Keratinocyte (primary cell): ENCODE results near the gene NRF1. TPM values are rescaled to one million over a fixed set of nuclear protein-coding genes. Genes with fewer than 3 reads are reported as not detected.

ENCODE experiments used
- DNase-seq: peaks from one replicate; pipeline ENCODE4 v3.0.0-alpha.2; 2011; ENCODE audit warnings: low read depth, missing footprints, low spot score
- FAIRE-seq: peaks from 2 replicates; lab custom pipeline; 2011; peaks lifted over from hg19 to GRCh38; lab: Jason Lieb, UNC
- H2AFZ ChIP-seq: 2 replicates; pipeline ENCODE4 v1.6.0; 2012; ENCODE audit warnings: low read length, control low read depth, inconsistent platforms; ENCODE audit not compliant: control insufficient read depth
- H3K27ac ChIP-seq: 2 replicates; pipeline ENCODE4 v1.5.1; 2011; ENCODE audit warnings: low read length; ENCODE audit not compliant: control insufficient read depth, insufficient read depth
- H3K27me3 ChIP-seq: 3 replicates; pipeline ENCODE4 v1.6.0; 2011; ENCODE audit warnings: low read length; ENCODE audit not compliant: control insufficient read depth, insufficient read depth; ENCODE audit errors: extremely low read depth
- H3K36me3 ChIP-seq, 2 experiments: 2 replicates in 1 of 2; 3 replicates in 1 of 2; pipeline ENCODE4 v1.5.1; 2011; ENCODE audit warnings: low read length in 2 of 2, mild to moderate bottlenecking in 1 of 2; ENCODE audit not compliant: control insufficient read depth in 2 of 2, insufficient read depth in 2 of 2; ENCODE audit errors: extremely low read depth in 1 of 2
- H3K4me1 ChIP-seq: 3 replicates; pipeline ENCODE4 v1.5.1; 2011; ENCODE audit warnings: low read length; ENCODE audit not compliant: control insufficient read depth, insufficient read depth; ENCODE audit errors: extremely low read depth
- H3K4me2 ChIP-seq: 3 replicates; pipeline ENCODE4 v1.6.0; 2011; ENCODE audit warnings: low read depth, low read length; ENCODE audit not compliant: control insufficient read depth, insufficient read depth; ENCODE audit errors: extremely low read depth
- H3K4me3 ChIP-seq, 3 experiments: fragments of 200-600 bp in 1 of 3; sonication (generic) in 1 of 3; 2 replicates in 2 of 3; 3 replicates in 1 of 3; pipeline ENCODE4 v1.5.1; 2011 to 2016; ENCODE audit warnings: low read length in 3 of 3, mild to moderate bottlenecking in 3 of 3, control low read depth in 2 of 3, inconsistent platforms in 1 of 3, low read depth in 1 of 3, mixed read lengths in 1 of 3, mixed run types in 1 of 3, moderate library complexity in 1 of 3; ENCODE audit not compliant: control insufficient read depth in 2 of 3, insufficient read depth in 2 of 3; ENCODE audit errors: extremely low read depth in 1 of 3
- H3K79me2 ChIP-seq: 2 replicates; pipeline ENCODE4 v1.6.0; 2012; ENCODE audit warnings: low read length; ENCODE audit not compliant: control insufficient read depth, insufficient read depth
- H3K9ac ChIP-seq: 3 replicates; pipeline ENCODE4 v1.6.0; 2011; ENCODE audit warnings: low read length; ENCODE audit not compliant: control insufficient read depth, insufficient read depth; ENCODE audit errors: extremely low read depth
- H3K9me1 ChIP-seq: 3 replicates; pipeline ENCODE4 v1.6.0; 2011; ENCODE audit warnings: low read length; ENCODE audit not compliant: control insufficient read depth, insufficient read depth; ENCODE audit errors: extremely low read depth
- H3K9me3 ChIP-seq: 2 replicates; pipeline ENCODE4 v1.5.1; 2012; ENCODE audit warnings: low read depth, low read length; ENCODE audit not compliant: control insufficient read depth
- H4K20me1 ChIP-seq: 3 replicates; pipeline ENCODE4 v1.6.0; 2011; ENCODE audit warnings: low read length; ENCODE audit not compliant: control insufficient read depth, insufficient read depth; ENCODE audit errors: extremely low read depth
- CTCF ChIP-seq, 3 experiments: IDR thresholded peaks in 1 of 3; conservative IDR thresholded peaks in 1 of 3; optimal IDR thresholded peaks in 1 of 3; 2 replicates in 2 of 3; 3 replicates in 1 of 3; pipeline versions ENCODE3 to v1.5.1; 2011; ENCODE audit warnings: low read length in 3 of 3, mild to moderate bottlenecking in 3 of 3, moderate library complexity in 2 of 3, control low read depth in 1 of 3, inconsistent platforms in 1 of 3; ENCODE audit not compliant: insufficient read depth in 2 of 3; ENCODE audit errors: extremely low read depth in 1 of 3
- EZH2 ChIP-seq: IDR thresholded peaks from one replicate; pipeline ENCODE4 v1.6.1; 2012; ENCODE audit warnings: inconsistent platforms, mild to moderate bottlenecking, low read length, moderate library complexity
- dilution Hi-C: fragments of 300-500 bp; cut with MboI; formaldehyde crosslinking; loops from one replicate; pipeline ENCODE4 v1.7.0; 2020; ENCODE audit warnings: low sequenced_read_pairs; ENCODE audit not compliant: extremely low pct_ligation_motif_present
- polyA plus RNA-seq, 5 experiments: library from polyadenylated mRNA; depleted of rRNA in 3 of 5; stranded (reverse) in 3 of 5; stranded (forward) in 1 of 5; unstranded in 1 of 5; fragments of >200 nt; gene quantifications; 1 replicate in 1 of 5; 2 replicates in 3 of 5; 3 replicates in 1 of 5; pipeline versions ENCODE4 v1.2.1 to v1.2.3, GENCODE V29; 2011 to 2012; ENCODE audit warnings: missing spikeins in 2 of 5, low read depth in 1 of 5, low replicate concordance in 1 of 5

The NRF1 gene
- polyA plus RNA-seq, 1 donor (not counting 4 experiments of a cell fraction or from before 2014, with no cell fraction given), result 12.6 TPM

DNA sequence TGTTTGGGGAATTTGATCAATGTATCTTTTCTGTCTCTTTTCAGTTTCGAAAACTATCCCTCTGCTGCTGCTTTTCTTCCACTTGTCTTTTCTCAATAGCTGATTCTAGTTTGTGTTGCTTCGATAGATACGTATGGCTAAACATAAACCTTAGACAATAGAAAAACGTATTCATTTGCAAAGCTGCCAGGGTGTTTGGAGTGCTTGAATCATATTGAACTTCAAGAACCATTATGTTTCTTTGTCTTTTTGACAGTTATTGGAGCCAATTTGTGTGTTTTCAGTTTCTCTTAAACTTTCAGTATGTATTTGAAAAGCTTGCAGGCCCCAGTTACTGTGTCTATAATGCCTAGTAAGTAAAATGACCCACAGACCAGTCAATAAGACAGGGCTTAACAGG lies 25.1 kb downstream of the NRF1 start:
- Histone ChIP-seq H3K27me3 (no peaks in the 10 kb centered on the region), H3K4me2 (no peak overlapping the region), H3K4me1 (no peaks in the 10 kb centered on the region), H3K79me2 (peaks cover 20% of the 10 kb centered on the region), H2AFZ (no peak overlapping the region), H4K20me1 (no peaks in the 10 kb centered on the region), H3K9me3 (no peaks in the 10 kb centered on the region), H3K36me3 (peaks cover 0 to 5% of the 10 kb centered on the region in 2 experiments), H3K4me3 (no peak overlapping the region), H3K9me1 (no peaks in the 10 kb centered on the region), H3K9ac (no peak overlapping the region), H3K27ac (no peak overlapping the region)
- FAIRE-seq, result no peak
- no peak for DNase-seq
- dilution Hi-C loops, result no loop called here
- no peak for TF ChIP-seq EZH2

- Histone ChIP-seq H3K4me2 (no peak overlapping the region), H2AFZ (no peak overlapping the region), H3K9me3 (no peaks in the 10 kb centered on the region), H3K4me3 (no peak overlapping the region), H3K79me2 (peaks cover 4% of the 10 kb centered on the region), H3K27ac (no peak overlapping the region), H3K9ac (no peak overlapping the region), H3K36me3 (no peaks in the 10 kb centered on the region), H3K4me1 (peaks cover 2% of the 10 kb centered on the region), H3K9me1 (no peaks in the 10 kb centered on the region), H4K20me1 (no peaks in the 10 kb centered on the region), H3K27me3 (no peaks in the 10 kb centered on the region)
- no peak for DNase-seq
- FAIRE-seq, result no peak
- TF ChIP-seq EZH2, result no peak
- TF ChIP-seq CTCF (optimal IDR thresholded peaks at IDR 0.05 in 1 of 3, IDR thresholded peaks at IDR 0.05 in 1 of 3, conservative IDR thresholded peaks at IDR 0.05 in 1 of 3; ENCODE audit: extremely low read depth in 1 of 3, insufficient read depth in 2 of 3, low read length in 3 of 3), result no peak
- dilution Hi-C loops, result no loop called here
Measured at GRCh38 chr7:129640400-129640799, 28.9 kb downstream of the NRF1 start.

DNA sequence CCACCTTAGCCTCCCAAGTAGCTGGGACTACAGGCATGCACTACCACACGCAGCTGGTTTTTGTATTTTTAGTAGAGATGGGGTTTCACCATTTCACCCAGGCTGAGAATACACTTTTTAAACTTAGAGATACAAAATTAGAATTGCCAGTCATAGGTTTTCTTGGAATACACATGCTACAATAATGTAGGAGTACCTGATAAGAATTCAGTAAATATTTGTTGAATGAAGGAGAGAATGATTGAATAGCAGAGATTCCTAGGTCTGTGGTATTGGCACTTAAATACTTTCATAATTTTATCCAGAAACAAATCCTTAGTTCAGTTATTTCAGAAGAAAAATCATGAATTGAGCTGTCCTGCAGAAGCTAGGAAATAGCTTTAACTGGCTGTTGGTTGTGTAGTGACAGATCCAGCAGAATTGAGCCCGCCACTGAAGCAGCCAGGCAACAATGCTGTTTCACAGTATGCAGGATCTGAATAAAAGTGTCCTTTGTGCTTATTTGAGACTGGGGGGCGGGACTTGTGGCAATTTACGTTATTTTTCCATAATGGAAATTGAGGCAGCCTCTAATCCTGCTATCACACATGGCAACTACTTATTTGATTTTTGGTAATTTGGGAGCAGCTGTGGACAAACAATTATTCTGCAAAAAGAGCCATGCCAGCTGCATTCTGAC lies 31.5 kb downstream of the NRF1 start:
- no peaks in the 10 kb centered on the region for H3K27me3 ChIP-seq
- dilution Hi-C loops, result no loop called here
- no peak overlapping the region for H3K4me2 ChIP-seq
- peaks cover 2% of the 10 kb centered on the region for H3K79me2 ChIP-seq
- no peak overlapping the region for H3K9ac ChIP-seq
- no peak overlapping the region for H2AFZ ChIP-seq
- H4K20me1 ChIP-seq, result no peaks in the 10 kb centered on the region
- no peak overlapping the region for H3K4me3 ChIP-seq
- TF ChIP-seq CTCF (optimal IDR thresholded peaks at IDR 0.05 in 1 of 3, IDR thresholded peaks at IDR 0.05 in 1 of 3, conservative IDR thresholded peaks at IDR 0.05 in 1 of 3; ENCODE audit: extremely low read depth in 1 of 3, insufficient read depth in 2 of 3, low read length in 3 of 3), result no peak
- no peak for TF ChIP-seq EZH2
- H3K36me3 ChIP-seq, result no peaks in the 10 kb centered on the region
- H3K9me3 ChIP-seq, result no peaks in the 10 kb centered on the region
- H3K27ac ChIP-seq, result no peak overlapping the region
- H3K4me1 ChIP-seq, result peaks cover 2% of the 10 kb centered on the region
- H3K9me1 ChIP-seq, result no peaks in the 10 kb centered on the region
- no peak for DNase-seq
- no peak for FAIRE-seq
